SJCRH30 (cell line): Measurements from ENCODE around the gene FRS2. TPM values are rescaled to one million over a fixed set of nuclear protein-coding genes. Genes with fewer than 3 reads are reported as not detected.

Experiments used
- DNase-seq, 2 experiments: peaks; one replicate each; pipeline ENCODE4 v3.0.0-alpha.2; 2015 to 2020
- H3K27ac ChIP-seq: fragments of 250-450 bp; sonication (Bioruptor Pico); 2 replicates; pipeline ENCODE4 v1.5.1; 2020; ENCODE audit warnings: mild to moderate bottlenecking, moderate library complexity
- H3K27me3 ChIP-seq: fragments of 250-450 bp; sonication (Bioruptor Pico); 2 replicates; pipeline ENCODE4 v1.5.1; 2020; ENCODE audit warnings: mild to moderate bottlenecking, moderate library complexity
- H3K36me3 ChIP-seq: fragments of 250-450 bp; sonication (Bioruptor Pico); 2 replicates; pipeline ENCODE4 v1.5.1; 2020; ENCODE audit warnings: mild to moderate bottlenecking, moderate library complexity
- H3K4me1 ChIP-seq: fragments of 250-450 bp; sonication (Bioruptor Pico); 2 replicates; pipeline ENCODE4 v1.5.1; 2020; ENCODE audit warnings: mild to moderate bottlenecking, moderate library complexity
- H3K4me3 ChIP-seq: fragments of 250-450 bp; sonication (Bioruptor Pico); 2 replicates; pipeline ENCODE4 v1.5.1; 2020; ENCODE audit warnings: mild to moderate bottlenecking, moderate library complexity
- H3K9me3 ChIP-seq: fragments of 250-450 bp; sonication (Bioruptor Pico); replicated peaks from 2 replicates; pipeline ENCODE4 v1.5.1; 2020; ENCODE audit warnings: mild to moderate bottlenecking, moderate library complexity
- total RNA-seq: library from RNA; depleted of rRNA; stranded (reverse); fragments of >200 nt; shearing (Covaris generic); gene quantifications from 2 replicates; pipeline ENCODE4 v1.2.3, GENCODE V29; 2014

Gene FRS2
- total RNA-seq, 1 experiment from 2014 or later = 28.4 TPM

GRCh38 chr12:69519871-69520270 is 49.7 kb downstream of the FRS2 start:
- Histone ChIP-seq H3K4me3 (no peak overlapping the region), H3K27me3 (no peaks in the 10 kb centered on the region), H3K27ac (no peak overlapping the region), H3K4me1 (no peaks in the 10 kb centered on the region), H3K9me3 (peaks cover 14% of the 10 kb centered on the region), H3K36me3 (no peaks in the 10 kb centered on the region; the same call in 1 of the 2 replicates)
- no peak for DNase-seq

- DNase-seq = no peak
- Histone ChIP-seq H3K4me1 (peaks cover 4% of the 10 kb centered on the region; the same call in 1 of the 2 replicates), H3K36me3 (no peaks in the 10 kb centered on the region; the same call in 1 of the 2 replicates), H3K27ac (no peak overlapping the region), H3K9me3 (peaks cover 14% of the 10 kb centered on the region), H3K4me3 (no peak overlapping the region), H3K27me3 (no peaks in the 10 kb centered on the region)
These were observed 53.5 kb downstream of the FRS2 start for GRCh38 chr12:69523433-69524330.

GRCh38 chr12:69524331-69524630 is 54.1 kb downstream of the FRS2 start:
- Histone ChIP-seq H3K9me3 (peaks cover 14% of the 10 kb centered on the region), H3K27me3 (no peaks in the 10 kb centered on the region), H3K27ac (no peak overlapping the region), H3K4me3 (no peak overlapping the region), H3K36me3 (no peaks in the 10 kb centered on the region; the same call in 1 of the 2 replicates), H3K4me1 (peaks cover 4% of the 10 kb centered on the region; the same call in 1 of the 2 replicates)
- no peak for DNase-seq

- peaks cover 4% of the 10 kb centered on the region; the same call in 1 of the 2 replicates for H3K4me1 ChIP-seq
- no peak for DNase-seq
- H3K36me3 ChIP-seq = no peaks in the 10 kb centered on the region; the same call in 1 of the 2 replicates
- no peak overlapping the region for H3K4me3 ChIP-seq
- H3K27me3 ChIP-seq = no peaks in the 10 kb centered on the region
- no peak overlapping the region for H3K27ac ChIP-seq
- H3K9me3 ChIP-seq = peaks cover 14% of the 10 kb centered on the region
These were observed 54.7 kb downstream of the FRS2 start for GRCh38 chr12:69524755-69525469.

GRCh38 chr12:69527506-69528272 is 57.5 kb downstream of the FRS2 start:
- Histone ChIP-seq H3K27me3 (no peaks in the 10 kb centered on the region), H3K4me3 (no peak overlapping the region), H3K36me3 (no peaks in the 10 kb centered on the region; the same call in 1 of the 2 replicates), H3K27ac (no peak overlapping the region), H3K9me3 (peaks cover 5% of the 10 kb centered on the region; the same call in 1 of the 2 replicates), H3K4me1 (peaks cover 4% of the 10 kb centered on the region; the same call in 1 of the 2 replicates)
- DNase-seq = no peak

- Histone ChIP-seq H3K4me3 (no peak overlapping the region), H3K27me3 (no peaks in the 10 kb centered on the region), H3K9me3 (no peaks in the 10 kb centered on the region), H3K4me1 (peaks cover 8% of the 10 kb centered on the region), H3K36me3 (no peaks in the 10 kb centered on the region), H3K27ac (no peak overlapping the region)
- no peak for DNase-seq
These were observed 58.8 kb downstream of the FRS2 start for GRCh38 chr12:69529021-69529420.

- Histone ChIP-seq H3K27me3 (no peaks in the 10 kb centered on the region), H3K27ac (peak overlapping the region; percentile 5; the same call in 1 of the 2 replicates), H3K4me3 (no peak overlapping the region), H3K9me3 (no peaks in the 10 kb centered on the region), H3K4me1 (peaks cover 17% of the 10 kb centered on the region), H3K36me3 (peaks cover 11% of the 10 kb centered on the region)
- DNase-seq = no peak
These were observed 63.7 kb downstream of the FRS2 start for GRCh38 chr12:69533844-69534243.

GRCh38 chr12:69534389-69534822 is 64.2 kb downstream of the FRS2 start:
- Histone ChIP-seq H3K9me3 (no peaks in the 10 kb centered on the region), H3K4me1 (peaks cover 17% of the 10 kb centered on the region), H3K4me3 (no peak overlapping the region), H3K27ac (peak overlapping the region; percentile 16), H3K36me3 (peaks cover 11% of the 10 kb centered on the region), H3K27me3 (no peaks in the 10 kb centered on the region)
- peak; percentile 83 for DNase-seq

- no peak for DNase-seq
- peaks cover 6% of the 10 kb centered on the region for H3K9me3 ChIP-seq
- H3K4me1 ChIP-seq = no peaks in the 10 kb centered on the region
- H3K36me3 ChIP-seq = peaks cover 13% of the 10 kb centered on the region
- no peak overlapping the region for H3K4me3 ChIP-seq
- H3K27ac ChIP-seq = no peak overlapping the region
- H3K27me3 ChIP-seq = no peaks in the 10 kb centered on the region
These were observed 70.8 kb downstream of the FRS2 start for GRCh38 chr12:69540987-69541386.

GRCh38 chr12:69544087-69544486 is 73.9 kb downstream of the FRS2 start:
- Histone ChIP-seq H3K27me3 (no peaks in the 10 kb centered on the region), H3K4me3 (no peak overlapping the region), H3K36me3 (0 out of 2 replicates have a peak, but pooled peaks cover 2% of the 10 kb centered on the region), H3K4me1 (no peaks in the 10 kb centered on the region), H3K9me3 (peaks cover 6% of the 10 kb centered on the region), H3K27ac (no peak overlapping the region)
- no peak for DNase-seq

GRCh38 chr12:69545081-69545480 is 74.9 kb downstream of the FRS2 start:
- H3K4me1 ChIP-seq = no peaks in the 10 kb centered on the region
- no peak overlapping the region for H3K27ac ChIP-seq
- 0 out of 2 replicates have a peak, but pooled peaks cover 2% of the 10 kb centered on the region for H3K36me3 ChIP-seq
- no peak for DNase-seq
- no peaks in the 10 kb centered on the region for H3K27me3 ChIP-seq
- H3K4me3 ChIP-seq = no peak overlapping the region
- peaks cover 6% of the 10 kb centered on the region for H3K9me3 ChIP-seq

GRCh38 chr12:69546693-69547438 is 76.7 kb downstream of the FRS2 start:
- no peaks in the 10 kb centered on the region for H3K4me1 ChIP-seq
- no peak for DNase-seq
- 0 out of 2 replicates have a peak, but pooled peaks cover 2% of the 10 kb centered on the region for H3K36me3 ChIP-seq
- no peak overlapping the region for H3K27ac ChIP-seq
- H3K27me3 ChIP-seq = no peaks in the 10 kb centered on the region
- no peak overlapping the region for H3K4me3 ChIP-seq
- H3K9me3 ChIP-seq = peaks cover 6% of the 10 kb centered on the region

GRCh38 chr12:69548687-69549086 is 78.5 kb downstream of the FRS2 start:
- no peaks in the 10 kb centered on the region for H3K27me3 ChIP-seq
- no peak overlapping the region for H3K4me3 ChIP-seq
- DNase-seq = no peak
- peaks cover 2% of the 10 kb centered on the region; the same call in 1 of the 2 replicates for H3K4me1 ChIP-seq
- no peak overlapping the region for H3K27ac ChIP-seq
- no peaks in the 10 kb centered on the region for H3K36me3 ChIP-seq
- peaks cover under 1% of the 10 kb centered on the region; the same call in 1 of the 2 replicates for H3K9me3 ChIP-seq
